OCI-LY1 (cell line): Measurements from ENCODE around the gene MDM1.

Source experiments
- H2AFZ ChIP-seq: fragments of 200-600 bp; sonication (generic), shearing (Covaris generic); 2 replicates; pipeline ENCODE4 v1.6.0; 2014; ENCODE audit warnings: antibody characterized with exemption, mild to moderate bottlenecking, low read length
- H3F3A ChIP-seq: fragments of 200-600 bp; sonication (generic), shearing (Covaris generic); 2 replicates; pipeline ENCODE4 v1.6.0; 2014; ENCODE audit warnings: mild to moderate bottlenecking, antibody characterized with exemption, low read length, moderate library complexity; ENCODE audit not compliant: insufficient read depth
- H3K27ac ChIP-seq: fragments of 200-600 bp; sonication (generic); 2 replicates; pipeline ENCODE4 v1.5.1; 2014; ENCODE audit warnings: low read length, mixed run types, mild to moderate bottlenecking, low read depth; ENCODE audit not compliant: poor library complexity, severe bottlenecking
- H3K27me3 ChIP-seq: fragments of 200-600 bp; sonication (generic); 2 replicates; pipeline ENCODE4 v1.6.0; 2014; ENCODE audit warnings: antibody characterized with exemption, mild to moderate bottlenecking, low read length, moderate library complexity; ENCODE audit not compliant: insufficient read depth
- H3K36me3 ChIP-seq: fragments of 200-600 bp; sonication (generic); 2 replicates; pipeline ENCODE4 v1.6.1; 2014; ENCODE audit warnings: mild to moderate bottlenecking, antibody characterized with exemption, low read length, moderate library complexity, mixed read lengths; ENCODE audit not compliant: insufficient read depth
- H3K4me1 ChIP-seq: fragments of 200-600 bp; sonication (generic); 2 replicates; pipeline ENCODE4 v1.5.1; 2014; ENCODE audit warnings: mild to moderate bottlenecking, low read length, moderate library complexity; ENCODE audit not compliant: insufficient read depth, severe bottlenecking
- H3K4me2 ChIP-seq: fragments of 200-600 bp; sonication (generic), shearing (Covaris generic); 2 replicates; pipeline ENCODE4 v1.6.1; 2014; ENCODE audit warnings: low read length
- H3K4me3 ChIP-seq: fragments of 200-600 bp; sonication (generic); 2 replicates; pipeline ENCODE4 v1.5.1; 2014; ENCODE audit warnings: low read length, low read depth, mild to moderate bottlenecking, mixed read lengths; ENCODE audit not compliant: poor library complexity, severe bottlenecking
- H3K79me2 ChIP-seq: fragments of 200-600 bp; shearing (Covaris generic); 2 replicates; pipeline ENCODE4 v1.6.1; 2016; ENCODE audit warnings: mixed run types, low read length, mixed read lengths; ENCODE audit not compliant: insufficient read depth
- H3K9ac ChIP-seq: fragments of 200-600 bp; sonication (generic), shearing (Covaris generic); 2 replicates; pipeline ENCODE4 v1.6.1; 2014; ENCODE audit warnings: mild to moderate bottlenecking, low read length, mixed read lengths
- H3K9me2 ChIP-seq: fragments of 200-600 bp; sonication (generic), shearing (Covaris generic); 2 replicates; pipeline ENCODE4 v1.6.1; 2014; ENCODE audit warnings: low read depth, mild to moderate bottlenecking, low read length, mixed read lengths
- H3K9me3 ChIP-seq: fragments of 200-600 bp; shearing (Covaris generic); 2 replicates; pipeline ENCODE4 v1.6.1; 2014; ENCODE audit warnings: low read length, mixed read lengths
- H4K20me1 ChIP-seq: fragments of 200-600 bp; sonication (generic), shearing (Covaris generic); 2 replicates; pipeline ENCODE4 v1.6.0; 2016; ENCODE audit warnings: mild to moderate bottlenecking, low read length; ENCODE audit not compliant: insufficient read depth
- EZH2 ChIP-seq: fragments of 200-600 bp; sonication (generic), shearing (Covaris generic); IDR thresholded peaks from 2 replicates; pipeline ENCODE4 v1.8.0; 2017; ENCODE audit warnings: borderline replicate concordance, mixed run types, mild to moderate bottlenecking, antibody characterized with exemption, low read length, moderate library complexity, mixed read lengths
- TF ChIP-seq, protein P1 (sequence below): fragments of 200-600 bp; sonication (generic), shearing (Covaris generic); IDR thresholded peaks from 2 replicates; pipeline ENCODE4 v1.5.1; 2017; ENCODE audit warnings: mild to moderate bottlenecking, antibody characterized with exemption, low read length, moderate library complexity, mixed read lengths

Gene MDM1

GRCh38 chr12:68334132-68334531 is 2.0 kb upstream of the MDM1 start:
- no peaks in the 10 kb centered on the region for H3F3A ChIP-seq
- TF ChIP-seq EZH2: no peak
- TF ChIP-seq, protein P1, sequence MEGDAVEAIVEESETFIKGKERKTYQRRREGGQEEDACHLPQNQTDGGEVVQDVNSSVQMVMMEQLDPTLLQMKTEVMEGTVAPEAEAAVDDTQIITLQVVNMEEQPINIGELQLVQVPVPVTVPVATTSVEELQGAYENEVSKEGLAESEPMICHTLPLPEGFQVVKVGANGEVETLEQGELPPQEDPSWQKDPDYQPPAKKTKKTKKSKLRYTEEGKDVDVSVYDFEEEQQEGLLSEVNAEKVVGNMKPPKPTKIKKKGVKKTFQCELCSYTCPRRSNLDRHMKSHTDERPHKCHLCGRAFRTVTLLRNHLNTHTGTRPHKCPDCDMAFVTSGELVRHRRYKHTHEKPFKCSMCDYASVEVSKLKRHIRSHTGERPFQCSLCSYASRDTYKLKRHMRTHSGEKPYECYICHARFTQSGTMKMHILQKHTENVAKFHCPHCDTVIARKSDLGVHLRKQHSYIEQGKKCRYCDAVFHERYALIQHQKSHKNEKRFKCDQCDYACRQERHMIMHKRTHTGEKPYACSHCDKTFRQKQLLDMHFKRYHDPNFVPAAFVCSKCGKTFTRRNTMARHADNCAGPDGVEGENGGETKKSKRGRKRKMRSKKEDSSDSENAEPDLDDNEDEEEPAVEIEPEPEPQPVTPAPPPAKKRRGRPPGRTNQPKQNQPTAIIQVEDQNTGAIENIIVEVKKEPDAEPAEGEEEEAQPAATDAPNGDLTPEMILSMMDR: no peak; the same call in 1 of the 2 replicates
- no peak overlapping the region for H3K4me2 ChIP-seq
- H2AFZ ChIP-seq: no peak overlapping the region
- H3K9ac ChIP-seq: no peak overlapping the region
- H3K79me2 ChIP-seq: no peaks in the 10 kb centered on the region
- peaks cover 9% of the 10 kb centered on the region; the same call in 1 of the 2 replicates for H3K36me3 ChIP-seq
- peaks cover 21% of the 10 kb centered on the region for H3K4me1 ChIP-seq
- no peaks in the 10 kb centered on the region for H3K9me3 ChIP-seq
- no peaks in the 10 kb centered on the region for H4K20me1 ChIP-seq
- no peaks in the 10 kb centered on the region; the same call in 1 of the 2 replicates for H3K27me3 ChIP-seq
- no peak overlapping the region for H3K4me3 ChIP-seq
- no peak overlapping the region for H3K27ac ChIP-seq
- H3K9me2 ChIP-seq: no peaks in the 10 kb centered on the region

DNA sequence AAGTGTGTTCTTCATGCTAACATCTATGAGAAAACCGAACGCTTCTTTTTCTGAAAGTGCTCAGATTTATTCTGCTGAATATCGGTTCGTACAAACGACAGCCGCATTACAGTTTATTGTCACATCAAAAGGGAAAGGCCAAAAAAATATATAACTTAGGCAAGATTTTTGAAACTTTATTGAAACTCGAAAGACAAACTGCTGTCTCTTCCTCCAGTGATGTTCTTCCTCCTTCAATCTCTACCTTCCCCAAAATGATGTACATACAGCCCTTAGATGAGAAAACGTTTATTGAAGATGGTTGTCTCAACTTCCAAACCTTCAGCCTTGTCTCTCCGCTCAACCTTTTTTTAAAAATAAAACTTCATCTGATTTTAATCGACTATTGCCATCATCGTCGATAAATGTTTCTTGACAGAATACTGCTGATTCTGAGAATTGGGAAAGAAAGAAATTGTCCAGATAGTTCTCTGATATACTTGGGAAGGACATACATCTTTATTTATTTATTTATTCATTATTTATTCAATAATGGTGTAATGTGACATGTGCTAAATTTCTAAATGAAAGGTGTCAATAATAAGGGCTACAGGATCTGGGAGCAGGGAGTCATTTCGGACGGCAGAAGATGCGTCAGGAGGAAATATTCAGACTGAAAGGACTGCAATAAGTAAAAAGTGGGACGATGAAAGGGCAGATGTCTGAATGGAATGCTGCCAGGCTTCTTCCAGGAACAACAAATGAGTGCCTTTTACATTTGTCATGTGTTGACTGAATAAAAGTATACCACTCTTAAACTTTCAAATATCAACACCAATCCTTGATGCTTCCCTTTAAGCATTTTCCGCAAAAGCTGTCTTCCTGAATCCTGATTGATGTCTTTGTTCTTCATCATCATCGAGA is 817 bp upstream of the MDM1 start:
- H3K9me2 ChIP-seq: no peaks in the 10 kb centered on the region
- no peaks in the 10 kb centered on the region for H3F3A ChIP-seq
- H3K9ac ChIP-seq: peak overlapping the region; percentile 66
- H3K4me3 ChIP-seq: peak overlapping the region; percentile 76
- H3K27ac ChIP-seq: no peak overlapping the region
- peak overlapping the region; percentile 81; the same call in 1 of the 2 replicates for H2AFZ ChIP-seq
- H3K79me2 ChIP-seq: no peaks in the 10 kb centered on the region
- H3K4me1 ChIP-seq: peaks cover 21% of the 10 kb centered on the region
- no peaks in the 10 kb centered on the region for H3K27me3 ChIP-seq
- H4K20me1 ChIP-seq: no peaks in the 10 kb centered on the region
- TF ChIP-seq, protein P1: no peak
- TF ChIP-seq EZH2: no peak
- no peaks in the 10 kb centered on the region for H3K9me3 ChIP-seq
- H3K36me3 ChIP-seq: peaks cover 9% of the 10 kb centered on the region; the same call in 1 of the 2 replicates
- H3K4me2 ChIP-seq: peak overlapping the region; percentile 94

GRCh38 chr12:68331500-68331868 is 678 bp downstream of the MDM1 start:
- H3K27ac ChIP-seq: peak overlapping the region; percentile 4
- H3K4me1 ChIP-seq: peaks cover 21% of the 10 kb centered on the region
- peak overlapping the region; percentile 76 for H3K4me3 ChIP-seq
- no peaks in the 10 kb centered on the region for H3K27me3 ChIP-seq
- no peaks in the 10 kb centered on the region for H4K20me1 ChIP-seq
- TF ChIP-seq, protein P1: no peak
- TF ChIP-seq EZH2: no peak
- peak overlapping the region; percentile 81 for H3K9ac ChIP-seq
- no peaks in the 10 kb centered on the region for H3K9me2 ChIP-seq
- H3K79me2 ChIP-seq: no peaks in the 10 kb centered on the region
- no peak overlapping the region for H2AFZ ChIP-seq
- H3K36me3 ChIP-seq: peaks cover 12% of the 10 kb centered on the region; the same call in 1 of the 2 replicates
- H3K9me3 ChIP-seq: no peaks in the 10 kb centered on the region
- no peaks in the 10 kb centered on the region for H3F3A ChIP-seq
- H3K4me2 ChIP-seq: peak overlapping the region; percentile 94
